GM20000 (cell line): ENCODE measurements around the gene CUL3.

Experiments used
- DNase-seq: peaks from one replicate; pipeline ENCODE4 v3.0.0; 2012; ENCODE audit warnings: low spot score
- CTCF ChIP-seq: IDR thresholded peaks from 2 replicates; pipeline ENCODE4 v1.5.1; 2012; ENCODE audit warnings: mild to moderate bottlenecking, control low read depth; ENCODE audit errors: extremely low read depth, missing control alignments

The CUL3 gene

GRCh38 chr2:224577541-224577940, 7.6 kb downstream of the CUL3 start:
- no peak for DNase-seq
- no peak for TF ChIP-seq CTCF

DNA sequence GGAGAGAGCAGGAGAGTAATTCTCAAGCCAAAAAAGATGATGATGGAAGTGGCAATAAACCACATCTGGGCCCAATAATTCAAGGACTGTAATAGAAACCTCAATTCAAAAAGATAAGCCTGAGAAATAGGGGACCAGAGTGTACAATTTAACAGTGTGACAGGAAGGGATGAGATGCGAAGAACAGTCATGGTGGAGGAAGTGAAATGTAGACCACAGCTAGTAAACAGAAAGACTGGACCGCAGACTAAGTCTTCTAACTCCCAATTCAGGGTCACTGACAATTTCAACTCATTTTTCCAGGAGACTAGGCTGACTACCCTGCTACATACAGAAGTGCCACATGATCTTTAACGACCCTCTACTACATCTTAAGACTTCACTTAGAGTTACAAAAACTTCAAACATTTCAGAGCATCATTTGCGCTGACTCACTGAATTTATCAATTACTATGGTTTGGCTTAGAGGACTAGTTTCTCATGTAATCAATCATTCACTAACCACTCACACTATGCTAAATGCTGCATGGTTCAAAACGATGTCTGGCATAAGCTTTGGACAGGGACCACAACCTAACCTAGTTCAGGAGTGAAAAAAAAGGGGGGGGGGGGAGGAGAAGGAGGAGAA, 9.0 kb downstream of the CUL3 start:
- TF ChIP-seq CTCF: no peak
- DNase-seq: no peak

GRCh38 chr2:224574423-224575084, 10.6 kb downstream of the CUL3 start:
- no peak for DNase-seq

DNA sequence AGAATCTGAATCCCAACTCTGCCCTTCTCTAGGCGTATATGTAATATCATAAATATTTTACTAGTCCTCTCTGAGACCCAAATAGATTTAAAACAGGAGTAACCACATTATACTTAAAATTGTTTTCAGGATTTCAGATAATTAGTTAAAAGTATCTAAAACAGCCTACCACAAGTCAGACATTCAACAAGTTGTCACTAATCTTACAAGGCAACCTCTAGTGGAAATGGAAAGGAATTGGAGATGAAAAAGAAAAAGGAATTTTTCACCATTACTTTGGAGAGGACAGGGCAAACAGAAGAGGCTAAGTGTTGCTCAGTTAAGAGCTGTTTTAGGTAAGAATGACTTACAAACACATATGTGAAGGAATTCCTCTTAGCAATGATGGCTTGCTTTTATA, 11.4 kb downstream of the CUL3 start:
- no peak for TF ChIP-seq CTCF

More at GRCh38 chr2:224574423-224575084, 10.6 kb downstream of the CUL3 start:
- no peak for TF ChIP-seq CTCF

GRCh38 chr2:224572338-224572737, 12.8 kb downstream of the CUL3 start:
- DNase-seq: no peak
- TF ChIP-seq CTCF: no peak

More for the DNA sequence above, 11.4 kb downstream of the CUL3 start:
- DNase-seq: no peak

DNA sequence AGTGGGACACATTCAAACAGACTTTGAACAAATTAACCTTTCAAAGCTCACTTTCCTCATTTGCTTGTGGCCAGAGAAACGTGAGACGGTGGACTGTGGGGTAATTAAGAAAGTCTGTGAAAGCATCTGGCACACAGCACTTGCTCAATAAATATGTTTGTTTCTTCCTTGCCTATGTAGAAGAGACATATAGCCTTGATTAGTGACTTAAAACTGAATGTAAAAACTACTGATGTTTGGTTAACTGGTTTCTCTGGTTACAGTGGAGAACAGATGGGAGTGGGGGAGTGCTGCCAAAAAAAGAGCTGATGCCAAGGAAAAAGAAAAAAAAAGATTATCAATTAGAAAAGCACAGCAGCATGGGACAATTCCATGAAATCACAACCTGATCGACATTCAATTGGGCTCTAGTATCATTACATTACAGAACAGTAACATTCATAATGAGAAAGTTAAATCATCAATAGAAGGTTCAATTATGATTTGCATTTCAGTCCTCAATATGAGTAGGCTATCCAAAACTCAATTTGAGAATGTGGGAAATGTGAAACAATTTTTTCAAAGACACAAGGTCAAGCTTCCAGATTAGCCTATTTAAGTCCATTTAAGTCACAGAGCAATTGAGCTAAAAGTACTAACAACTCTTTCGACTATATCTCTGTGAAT, 14.7 kb downstream of the CUL3 start:
- DNase-seq: no peak
- no peak for TF ChIP-seq CTCF

DNA sequence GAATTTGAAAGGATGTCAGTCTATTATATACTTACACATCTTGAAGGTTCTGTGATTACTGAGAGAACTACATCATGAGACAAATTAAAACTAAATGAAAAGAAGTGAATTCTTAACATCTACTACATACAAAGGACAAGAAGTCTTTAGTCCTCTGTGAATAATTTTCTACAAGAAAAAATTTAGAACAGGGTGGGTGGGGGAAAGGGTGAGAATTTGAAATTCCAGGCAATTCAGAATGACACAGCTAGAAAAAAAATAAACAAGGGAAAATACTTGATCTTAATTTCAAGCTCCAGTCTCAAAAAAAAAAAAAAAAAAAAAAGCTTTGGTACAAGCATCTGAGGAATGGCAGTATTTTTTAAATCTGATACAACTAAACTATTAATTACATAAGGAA, 15.5 kb downstream of the CUL3 start:
- no peak for TF ChIP-seq CTCF
- DNase-seq: no peak
